Measurements from ENCODE around the gene MSRB3.
"Not testable (repeated sequence)": the region's sequence is repeated elsewhere in the genome, so short reads cannot be mapped to it uniquely, and the experiment has no call there.

Gene MSRB3

DNA sequence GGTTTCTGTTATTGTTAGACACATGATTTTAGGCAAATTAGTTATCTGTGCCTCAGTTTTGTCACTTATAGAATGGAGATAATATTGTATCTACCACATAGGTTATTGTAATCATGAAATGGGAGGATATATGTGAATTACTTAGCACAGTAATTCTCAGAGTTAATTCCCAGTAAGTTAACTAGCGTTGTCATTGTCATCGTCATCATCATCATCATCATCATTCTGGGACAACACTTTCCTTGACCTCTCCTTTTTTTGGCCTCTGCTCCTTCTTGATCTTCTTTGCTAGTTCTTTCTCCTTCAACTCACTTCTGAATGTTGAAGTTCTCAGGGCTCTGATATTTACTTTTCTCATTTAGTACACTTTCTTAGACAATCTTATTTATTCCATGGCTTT is 13.8 kb downstream of the MSRB3 start:
- no peak for DNase-seq (ENCODE audit: low spot score)

DNA sequence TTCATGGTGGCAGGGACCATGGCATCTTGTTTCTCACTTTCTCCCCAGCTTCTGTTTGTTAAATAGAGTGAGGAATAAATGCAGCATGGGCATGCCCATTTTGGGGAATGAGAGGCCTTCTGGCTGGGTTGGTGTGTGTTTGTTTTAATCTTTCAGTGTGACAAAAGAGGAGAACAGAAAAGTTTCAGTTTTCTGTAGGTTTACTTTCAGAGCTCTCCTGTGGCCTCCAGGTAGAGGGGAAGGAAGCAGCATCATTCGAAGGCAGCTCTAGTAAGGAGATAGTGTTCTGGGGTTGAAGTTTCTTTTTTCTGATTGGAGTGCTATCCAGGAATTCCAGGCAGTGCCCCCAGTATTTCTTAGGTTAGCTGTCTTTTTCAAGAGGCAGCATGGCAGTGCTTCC is 15.3 kb downstream of the MSRB3 start:
- no peak for DNase-seq (ENCODE audit: low spot score)

DNA sequence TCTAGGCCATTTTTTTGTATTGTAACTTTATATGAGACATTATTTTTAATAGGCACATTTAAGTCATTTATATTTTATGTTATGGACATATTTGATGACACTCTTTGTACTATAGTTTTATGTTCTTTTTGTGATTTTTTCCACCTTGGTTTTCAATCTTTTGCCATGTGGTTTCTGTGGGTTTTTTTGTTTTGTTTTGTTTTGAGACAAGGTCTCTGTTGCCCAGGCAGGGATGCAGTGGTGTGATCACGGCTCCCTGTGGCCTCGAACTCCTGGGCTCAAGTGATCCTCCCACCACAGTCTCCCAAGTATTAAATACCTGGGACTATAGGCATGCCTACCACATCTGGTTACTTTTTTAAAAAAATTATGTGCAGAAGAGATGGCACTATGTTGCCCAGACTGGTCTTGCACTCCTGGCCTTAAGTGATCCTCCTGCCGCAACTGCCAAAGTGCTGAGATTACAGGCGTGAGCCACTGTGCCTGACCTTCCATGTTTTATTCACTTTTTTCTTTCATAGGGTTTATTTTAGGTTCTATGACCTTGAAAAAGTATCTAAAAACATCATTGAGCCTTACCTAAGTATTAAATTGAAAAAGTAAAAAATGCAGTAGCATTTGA is 16.3 kb downstream of the MSRB3 start:
- DNase-seq (ENCODE audit: low spot score), result no peak

DNA sequence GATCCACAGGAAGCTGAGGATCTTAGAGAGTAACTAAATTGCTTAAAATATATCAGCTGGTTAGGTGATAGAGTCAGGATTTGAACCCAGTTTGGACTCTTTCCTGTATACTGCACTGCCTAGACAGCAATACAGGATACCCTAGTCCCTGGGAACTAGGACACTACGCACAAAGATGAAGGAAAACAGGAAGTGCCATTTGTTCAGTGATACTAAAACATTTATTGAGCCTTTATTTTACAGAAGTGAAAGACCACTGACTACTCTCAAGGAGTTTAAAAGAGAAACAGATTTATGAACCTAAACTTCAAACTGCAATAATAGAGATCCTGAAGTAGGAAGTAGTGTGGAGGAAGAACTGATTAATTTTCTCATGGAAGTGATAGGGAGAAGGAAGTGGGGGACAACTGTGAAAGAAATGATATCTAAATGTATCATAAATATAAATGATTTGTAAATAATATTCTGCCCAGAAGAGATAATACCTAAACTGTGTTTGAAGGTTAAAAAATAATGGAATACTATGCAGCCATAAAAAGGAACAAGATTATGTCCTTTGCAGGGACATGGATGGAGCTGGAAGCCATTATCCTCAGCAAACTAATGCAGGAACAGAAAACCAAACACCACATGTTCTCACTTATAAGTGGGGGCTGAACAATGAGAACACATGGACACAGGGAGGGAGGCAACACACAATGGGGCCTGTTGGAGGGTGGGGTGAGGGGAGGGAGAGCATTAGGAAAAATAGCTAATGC is 18.2 kb downstream of the MSRB3 start:
- no peak for DNase-seq (ENCODE audit: low spot score)

DNA sequence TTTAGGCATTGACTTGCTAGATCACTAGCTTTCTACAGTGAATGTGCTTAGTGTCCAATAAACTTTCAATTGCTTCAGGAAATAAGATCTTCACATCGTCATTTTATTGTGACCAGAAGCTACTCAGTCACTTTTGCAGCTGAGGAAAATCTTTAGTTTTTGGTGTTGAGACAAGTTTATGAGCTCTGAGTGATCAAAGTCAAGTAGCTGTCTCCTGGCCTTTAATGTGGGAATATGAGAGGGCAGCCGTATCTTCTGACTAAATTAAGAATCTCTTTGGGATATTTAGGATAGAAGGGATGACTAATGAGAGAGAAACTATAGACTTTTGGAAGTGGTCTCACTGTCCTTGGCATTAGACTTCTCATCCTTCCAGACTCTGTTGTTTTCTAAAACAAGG is 21.6 kb downstream of the MSRB3 start:
- no peak for DNase-seq (ENCODE audit: low spot score)

DNA sequence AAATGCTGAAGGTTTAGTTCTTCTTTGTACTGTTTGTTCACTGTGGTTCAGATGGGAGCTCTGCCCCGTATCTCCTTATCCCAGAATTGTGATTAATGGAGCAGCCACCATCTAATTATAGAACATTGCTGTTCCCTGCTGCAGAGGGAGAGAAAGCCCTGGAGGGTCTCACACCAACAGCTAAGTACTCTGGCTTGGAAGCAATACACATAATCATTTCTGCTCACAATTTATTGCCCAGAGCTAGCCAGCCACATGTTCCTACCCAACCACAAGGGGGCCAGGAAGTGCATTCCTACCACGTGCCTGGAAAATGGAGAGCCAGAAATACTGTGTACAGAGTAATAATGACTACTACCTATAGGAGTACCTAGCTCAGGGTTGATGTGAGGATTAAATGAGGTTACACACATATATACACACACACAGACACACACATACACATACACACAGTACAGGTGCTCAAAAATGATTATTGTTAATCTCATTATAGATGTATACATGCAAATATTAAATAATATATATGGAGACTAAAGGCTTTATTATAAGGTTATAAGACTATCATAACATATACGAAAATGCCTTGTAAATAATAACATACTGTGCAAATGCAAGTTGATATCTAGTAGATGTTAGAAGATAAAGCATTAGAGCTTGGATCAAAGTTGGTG is 22.3 kb downstream of the MSRB3 start:
- DNase-seq (ENCODE audit: low spot score), result no peak

DNA sequence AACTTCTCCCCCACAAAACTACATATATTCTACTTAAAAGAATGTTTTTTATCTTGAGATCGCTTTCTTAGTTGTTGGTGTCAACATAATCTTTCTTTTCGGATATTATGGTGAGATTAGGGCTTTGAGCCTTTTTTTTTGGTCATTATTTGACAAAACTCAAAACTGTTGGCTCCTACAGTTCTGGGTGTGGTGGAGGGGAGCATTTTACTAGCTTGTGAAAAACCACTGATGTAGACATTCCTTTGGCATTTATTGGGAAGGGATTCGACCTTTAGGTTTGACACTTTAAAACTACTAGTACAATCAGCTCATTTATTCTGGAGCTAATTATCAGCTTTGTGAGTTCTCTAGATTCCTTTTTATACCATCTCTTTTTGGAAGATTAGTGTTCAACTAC is 24.4 kb downstream of the MSRB3 start:
- DNase-seq (ENCODE audit: low spot score), result no peak

DNA sequence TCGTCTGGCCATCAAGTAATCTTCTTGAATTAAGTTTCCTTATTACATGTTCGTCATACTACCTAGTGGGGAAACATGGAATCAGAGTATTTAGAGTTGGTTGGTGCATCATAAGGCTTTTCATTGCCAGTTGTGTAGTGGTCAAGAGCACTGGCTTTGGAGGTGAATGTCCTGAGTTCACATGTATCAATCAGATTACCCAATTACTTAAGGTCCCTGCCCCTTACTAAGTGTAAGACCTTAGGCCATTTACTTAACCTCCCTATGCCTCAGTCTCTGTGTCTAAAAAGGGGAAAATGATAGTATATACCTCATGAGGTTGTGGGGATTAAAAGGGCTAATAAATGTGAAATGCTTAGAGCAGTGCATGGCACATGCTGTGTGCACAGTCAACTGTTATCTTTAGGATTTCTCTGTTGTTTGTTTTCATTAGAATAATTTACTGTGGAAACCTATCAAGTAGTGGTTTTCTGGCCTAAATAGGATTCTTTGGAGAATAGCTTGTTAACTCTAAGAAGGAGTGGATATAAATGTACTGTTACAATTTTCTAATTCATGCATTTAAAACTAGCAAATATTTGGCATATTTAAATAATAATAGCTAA is 27.0 kb downstream of the MSRB3 start:
- no peak for DNase-seq (ENCODE audit: low spot score)

DNA sequence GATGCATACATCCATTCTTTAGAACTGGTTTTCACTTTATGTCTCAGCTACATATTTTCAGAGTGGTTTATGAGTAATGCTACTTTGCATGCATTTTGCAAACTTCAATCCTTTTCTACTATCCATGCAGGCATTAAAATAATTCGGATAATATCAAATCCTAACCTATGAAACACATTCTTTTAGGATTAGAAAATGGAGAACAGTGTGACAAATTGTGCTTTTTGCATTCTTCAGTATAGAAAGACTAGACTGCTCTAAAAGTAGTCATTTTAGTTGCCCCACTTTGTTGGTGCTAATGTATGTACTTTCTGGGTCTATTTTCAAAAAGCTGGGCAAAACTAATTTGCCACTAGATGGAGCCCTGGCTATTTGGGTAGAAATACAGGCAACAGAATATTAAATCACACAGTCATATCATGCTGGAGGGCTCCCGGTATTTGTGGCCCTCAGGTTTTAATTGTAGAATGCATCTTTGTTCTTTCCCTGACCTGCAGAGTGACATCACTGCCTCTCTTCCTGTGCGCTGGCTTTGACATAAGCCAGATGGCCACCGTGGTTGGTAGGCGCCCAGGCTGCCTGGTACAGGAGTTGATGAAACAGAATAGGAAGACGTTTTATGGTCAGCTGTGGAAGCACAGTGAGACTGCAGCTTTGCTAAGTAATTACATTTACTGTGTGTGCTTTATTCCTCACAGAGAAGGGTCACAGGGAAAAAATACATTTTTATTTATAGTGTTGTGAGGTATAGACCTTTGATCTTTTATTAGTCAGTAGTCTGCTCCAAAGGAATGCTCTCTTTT is 28.1 kb downstream of the MSRB3 start:
- DNase-seq (ENCODE audit: low spot score), result no peak

DNA sequence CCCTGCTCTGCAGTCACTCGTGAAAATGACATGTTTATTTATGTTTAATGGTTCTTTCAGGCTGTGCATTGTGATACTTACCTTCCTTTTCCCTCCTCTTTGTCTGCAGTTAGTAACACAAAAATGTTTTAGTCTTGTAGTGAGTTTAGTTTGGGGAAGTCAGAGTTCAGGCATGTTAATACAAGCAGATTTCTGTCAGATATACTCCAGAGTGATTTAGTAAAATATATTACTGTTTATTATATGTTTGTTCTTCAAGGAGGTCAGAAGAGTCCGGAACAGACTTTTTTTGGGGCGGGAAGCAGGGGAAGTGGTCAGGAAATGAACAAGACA is 28.7 kb downstream of the MSRB3 start:
- DNase-seq (ENCODE audit: low spot score), result no peak

DNA sequence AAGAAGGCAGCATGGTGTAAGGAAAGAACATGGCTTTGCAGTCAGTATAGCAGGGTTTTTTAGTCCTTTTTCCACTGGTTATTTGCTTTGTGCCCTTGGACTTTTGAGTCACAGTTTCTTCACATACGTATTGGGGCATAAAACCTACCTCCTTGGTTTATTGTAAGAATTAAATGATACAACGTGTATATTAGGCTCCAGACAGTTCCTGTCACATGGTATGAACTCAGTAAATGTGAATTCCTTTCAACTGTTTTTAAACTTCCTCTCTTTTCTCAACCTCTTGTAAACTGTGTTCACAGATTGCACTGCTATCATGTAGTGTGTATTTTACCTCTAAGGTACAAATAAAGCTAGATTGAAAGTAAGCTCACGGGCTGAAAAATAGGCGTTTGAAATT is 29.5 kb downstream of the MSRB3 start:
- no peak for DNase-seq (ENCODE audit: low spot score)

DNA sequence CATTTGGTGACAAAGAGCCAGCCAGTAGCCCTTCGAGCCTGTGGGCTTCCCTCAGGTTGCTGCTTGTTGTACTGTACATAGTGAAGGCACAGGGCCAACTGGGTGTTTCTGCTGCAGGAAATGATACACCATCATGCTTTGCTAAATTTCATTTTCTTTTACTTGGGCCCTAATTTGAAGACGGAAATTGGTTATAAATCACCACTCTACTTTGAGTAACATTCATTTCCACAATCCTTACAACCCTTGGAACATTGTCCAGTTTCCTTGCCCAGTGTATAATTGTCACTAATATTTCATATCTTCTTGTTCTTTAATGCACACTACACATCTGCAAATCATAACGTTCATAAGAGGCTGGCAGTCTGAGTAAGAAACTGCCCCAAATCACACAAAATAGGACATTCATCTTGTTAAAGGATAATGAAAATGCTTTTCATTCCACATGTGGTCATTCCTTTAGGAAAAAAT is 30.2 kb downstream of the MSRB3 start:
- no peak for DNase-seq (ENCODE audit: low spot score)

DNA sequence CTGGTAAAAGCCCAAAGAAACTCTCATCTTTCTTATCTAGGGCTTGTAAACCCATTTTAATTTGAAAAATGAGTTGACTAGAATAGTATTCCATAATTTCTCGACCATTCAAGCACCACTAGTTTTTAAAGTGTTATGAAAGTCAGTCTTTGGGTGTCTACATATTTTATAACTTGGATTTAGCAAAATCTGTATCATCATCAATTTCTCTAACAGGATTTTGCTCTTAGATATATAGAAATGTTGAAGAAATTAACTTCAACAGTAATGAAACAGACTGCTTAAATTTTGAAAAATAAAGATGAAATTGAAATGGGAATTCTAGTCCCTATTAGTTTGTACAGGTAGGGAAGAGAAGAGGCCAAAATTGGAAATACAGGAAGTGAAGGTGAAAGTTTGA is 32.8 kb downstream of the MSRB3 start:
- DNase-seq (ENCODE audit: low spot score), result no peak

DNA sequence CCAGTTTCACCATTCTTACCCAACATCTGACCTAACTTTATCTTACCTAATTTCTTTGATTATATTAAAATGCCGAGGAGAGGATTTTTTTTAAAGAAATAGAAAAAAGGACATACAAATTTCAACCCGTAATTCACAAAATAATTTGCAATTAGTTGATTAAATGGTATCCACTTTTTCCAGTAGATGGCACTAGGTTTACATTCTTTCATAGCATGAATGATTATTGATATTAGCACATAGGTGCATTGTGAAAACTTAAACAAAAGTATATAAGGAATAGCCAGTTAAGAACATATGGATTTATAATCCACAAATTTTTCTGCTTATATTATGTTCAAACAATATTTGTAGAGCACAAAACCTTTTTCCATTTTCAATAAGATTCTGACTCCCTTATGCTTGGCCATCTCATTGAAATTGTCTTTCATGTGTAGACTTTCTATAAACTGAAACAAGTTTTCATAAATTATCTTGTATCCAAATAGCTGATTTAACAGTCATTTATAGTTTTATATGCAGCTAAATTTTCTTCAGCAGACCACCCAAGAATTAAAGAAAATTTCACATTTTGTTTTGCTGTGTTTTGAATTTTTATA is 35.3 kb downstream of the MSRB3 start:
- DNase-seq (ENCODE audit: low spot score), result no peak

DNA sequence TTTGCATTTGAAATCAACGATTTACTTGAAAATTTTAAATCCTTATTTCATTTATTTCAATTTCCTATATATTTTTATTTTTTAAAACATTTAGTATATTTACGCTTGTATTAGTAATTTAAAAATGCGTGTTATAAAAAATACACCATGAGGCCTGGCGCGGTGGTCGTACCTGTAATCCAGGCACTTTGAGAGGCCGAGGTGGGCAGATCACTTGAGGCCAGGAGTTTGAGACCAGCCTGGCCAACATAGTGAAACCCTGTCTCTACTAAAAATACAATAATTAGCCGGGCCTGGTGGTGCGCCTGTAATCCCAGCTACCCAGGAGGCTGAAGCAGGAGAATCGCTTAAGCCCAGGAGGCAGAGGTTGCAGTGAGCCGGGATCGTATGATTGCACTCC is 36.8 kb downstream of the MSRB3 start:
- DNase-seq (ENCODE audit: low spot score), result not testable (repeated sequence)

DNA sequence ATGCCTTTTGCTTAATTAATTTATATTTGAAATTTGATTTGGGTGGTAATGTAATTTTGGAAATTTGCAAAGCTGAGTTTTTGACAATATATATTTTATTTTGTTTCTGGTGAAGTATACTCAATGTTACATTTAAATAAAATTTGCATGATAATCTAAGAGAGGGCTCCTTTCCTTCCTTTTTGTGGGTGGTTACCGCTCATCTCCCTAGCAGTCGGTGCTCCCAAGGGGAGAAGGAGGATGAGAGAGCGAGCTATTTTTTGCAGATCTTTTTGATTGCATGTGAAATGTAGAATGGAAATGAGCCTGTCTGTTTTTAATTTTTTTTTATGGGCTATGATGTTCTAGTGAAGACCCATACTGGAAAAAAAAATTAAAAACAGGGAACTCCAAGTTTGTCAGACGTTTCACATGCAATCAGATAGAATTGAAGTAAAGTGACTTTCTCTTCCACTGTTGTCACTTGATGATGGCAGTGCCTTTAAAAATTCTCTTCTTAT is 39.8 kb downstream of the MSRB3 start:
- no peak for DNase-seq (ENCODE audit: low spot score)

DNA sequence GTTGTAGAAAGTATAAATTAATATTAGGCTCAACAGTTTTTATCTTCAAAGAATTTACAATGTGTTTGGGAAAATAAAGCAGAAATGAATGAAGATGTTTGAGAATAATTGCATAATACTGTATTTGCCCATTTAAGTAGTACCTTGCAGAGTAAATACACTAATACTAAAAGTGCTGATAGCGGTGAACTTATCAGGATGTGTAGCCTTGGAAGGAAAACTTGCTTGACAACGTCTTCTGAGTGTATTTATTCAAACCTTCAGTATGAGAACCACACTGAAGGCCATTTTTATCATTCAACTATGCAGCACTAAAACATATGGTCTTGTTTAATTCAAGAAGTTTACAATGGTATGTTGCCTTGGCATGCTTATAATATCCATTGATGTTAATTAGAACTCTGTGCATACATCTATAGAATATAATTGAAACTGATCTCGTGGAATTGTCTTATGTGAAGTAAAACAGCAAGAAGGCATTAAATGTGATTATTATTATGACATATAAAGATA is 41.3 kb downstream of the MSRB3 start:
- DNase-seq (ENCODE audit: low spot score), result no peak

DNA sequence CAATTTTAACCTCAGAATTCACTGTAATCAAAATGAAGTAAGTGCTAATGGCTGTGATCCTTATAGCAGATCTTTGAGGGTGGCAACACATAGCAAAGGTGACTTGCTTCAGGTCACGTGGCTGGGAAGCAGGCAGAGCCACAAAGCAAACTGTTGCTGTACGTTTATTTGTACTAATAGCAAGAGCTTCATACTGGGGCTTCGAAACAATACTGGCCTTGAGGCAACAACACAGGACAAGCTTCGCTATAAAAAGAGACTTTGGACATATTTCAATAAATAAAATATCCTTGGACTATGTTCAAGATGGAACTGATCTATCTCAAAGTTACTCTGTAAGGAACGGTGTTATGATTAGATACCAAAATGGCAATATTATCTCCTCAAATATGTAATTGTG is 44.6 kb downstream of the MSRB3 start:
- DNase-seq (ENCODE audit: low spot score), result no peak

DNA sequence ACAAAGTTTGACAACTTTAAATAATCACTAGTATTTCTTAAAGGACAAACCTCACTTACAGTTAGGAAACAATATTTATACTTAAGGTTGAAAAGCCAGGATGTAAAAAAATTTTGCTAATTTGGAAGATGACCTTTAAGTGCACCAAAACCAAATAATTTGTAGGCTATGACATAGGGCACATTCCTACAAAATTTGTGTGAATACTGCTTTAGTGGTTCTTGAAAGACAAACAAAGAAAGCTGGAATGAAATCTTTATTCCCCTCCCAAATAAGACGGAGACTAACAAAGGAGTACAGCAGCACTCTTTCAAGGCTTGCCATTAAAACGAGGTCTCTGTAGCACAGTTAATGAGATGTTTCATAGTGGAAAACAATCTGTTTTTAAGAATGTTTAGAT is 45.6 kb downstream of the MSRB3 start:
- no peak for DNase-seq (ENCODE audit: low spot score)

DNA sequence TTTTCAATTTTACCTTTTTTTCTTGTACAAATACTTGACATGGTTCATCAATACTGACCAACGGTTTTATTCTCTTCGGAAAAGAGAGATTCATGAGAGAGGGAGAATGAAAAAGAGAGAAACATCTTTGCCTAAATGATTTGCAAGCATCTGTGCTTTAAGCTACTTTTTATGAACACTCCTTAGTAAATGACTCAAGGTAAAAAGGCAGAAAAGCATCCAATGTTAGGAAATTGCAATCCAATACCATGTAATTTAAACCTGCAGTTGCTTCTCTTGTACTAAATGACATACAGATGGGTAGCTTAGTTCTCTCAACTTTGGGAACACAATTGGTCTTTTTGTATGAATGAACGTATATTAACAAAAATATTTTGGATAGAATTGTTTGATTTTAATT is 46.1 kb downstream of the MSRB3 start:
- no peak for DNase-seq (ENCODE audit: low spot score)

DNA sequence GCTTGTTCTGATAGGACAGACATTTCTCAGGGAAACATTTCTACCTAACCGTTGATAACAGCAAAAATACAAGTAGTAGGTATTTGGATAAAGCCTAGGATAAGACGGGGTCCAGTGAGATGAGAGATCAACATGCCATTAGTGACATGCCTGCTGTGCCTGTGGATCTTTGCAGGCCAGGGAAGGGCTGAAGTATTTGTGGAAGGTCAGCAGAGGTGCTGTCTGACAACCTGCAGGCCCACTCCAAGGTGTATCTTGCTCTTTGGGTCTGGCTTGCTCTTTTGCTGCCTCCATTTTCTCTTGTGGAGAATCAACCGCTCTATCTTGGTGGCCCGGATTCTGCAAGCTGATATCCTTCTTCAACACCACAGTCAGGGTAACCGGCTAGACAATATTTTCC is 46.7 kb downstream of the MSRB3 start:
- no peak for DNase-seq (ENCODE audit: low spot score)
